NCI-H2196 (cell line): ENCODE data around the gene VSX2.

ENCODE experiments used
- DNase-seq: peaks from one replicate; lab custom pipeline; 2025; ENCODE audit not compliant: unreplicated experiment; lab: John Stamatoyannopoulos, UW

The VSX2 gene

DNA sequence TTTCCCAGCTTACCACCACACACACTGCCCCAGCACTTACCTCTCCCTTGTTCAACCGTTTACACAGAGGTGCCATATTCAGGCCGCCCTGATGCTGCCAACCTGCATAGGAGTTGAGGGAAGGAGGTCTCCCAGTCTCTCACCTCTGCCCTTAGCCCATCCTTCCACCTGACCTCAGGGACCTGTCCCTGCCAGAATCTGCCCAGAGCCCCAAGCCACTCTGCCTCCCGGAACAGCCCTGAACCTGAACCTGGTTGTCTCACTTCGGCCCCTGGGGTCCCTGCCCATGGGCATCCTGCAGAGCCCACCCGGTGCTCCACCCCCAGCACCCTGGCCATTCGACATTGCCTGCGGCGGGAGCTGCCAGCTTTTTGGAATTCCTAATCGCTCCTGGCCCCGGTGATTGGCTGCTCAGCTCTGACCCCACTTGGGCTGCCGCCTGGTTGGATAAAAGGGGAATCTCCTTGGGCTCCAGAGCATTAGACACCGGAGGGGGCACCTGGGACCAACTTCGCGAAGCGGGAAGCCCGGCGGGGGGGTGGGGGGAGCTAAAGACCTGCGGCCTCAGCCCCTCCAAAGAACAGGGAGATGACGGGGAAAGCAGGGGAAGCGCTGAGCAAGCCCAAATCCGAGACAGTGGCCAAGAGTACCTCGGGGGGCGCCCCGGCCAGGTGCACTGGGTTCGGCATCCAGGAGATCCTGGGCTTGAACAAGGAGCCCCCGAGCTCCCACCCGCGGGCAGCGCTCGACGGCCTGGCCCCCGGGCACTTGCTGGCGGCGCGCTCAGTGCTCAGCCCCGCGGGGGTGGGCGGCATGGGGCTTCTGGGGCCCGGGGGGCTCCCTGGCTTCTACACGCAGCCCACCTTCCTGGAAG lies at the start of gene VSX2:
Gene VSX2 (plus strand): TSS at position 476 of the 874 bp plus-strand sequence. CDS start 113 bp downstream, at position 589.
- no peak for DNase-seq

GRCh38 chr14:74190927-74191575 lies 48.2 kb upstream of the VSX2 start:
- no peak for DNase-seq

GRCh38 chr14:74194506-74195274 lies 44.6 kb upstream of the VSX2 start:
- DNase-seq: no peak

- no peak for DNase-seq
These were observed 43.6 kb upstream of the VSX2 start for GRCh38 chr14:74195623-74196022.

- no peak for DNase-seq
These were observed 40.6 kb upstream of the VSX2 start for GRCh38 chr14:74198441-74199234.

DNA sequence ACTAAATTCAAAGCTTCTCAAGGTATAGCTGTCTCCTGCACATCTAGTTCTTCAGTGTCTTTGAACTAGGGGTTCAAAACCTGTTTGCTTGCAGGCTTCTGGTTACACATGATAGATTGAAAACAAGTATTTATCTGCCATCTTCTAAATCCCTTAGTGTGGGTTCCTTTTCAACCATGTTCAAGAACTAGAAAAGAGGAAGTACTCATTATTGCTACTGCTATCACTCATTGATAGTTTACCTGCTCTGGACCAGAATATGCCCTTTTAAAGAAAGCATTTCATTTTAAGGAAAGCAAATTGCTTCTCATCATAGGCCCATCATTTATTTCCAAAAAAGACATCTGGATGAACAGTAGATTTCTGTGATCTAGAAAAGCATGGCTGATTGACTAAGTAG lies 37.1 kb upstream of the VSX2 start:
- DNase-seq: no peak

- DNase-seq: no peak
These were observed 35.6 kb upstream of the VSX2 start for GRCh38 chr14:74203639-74204038.

DNA sequence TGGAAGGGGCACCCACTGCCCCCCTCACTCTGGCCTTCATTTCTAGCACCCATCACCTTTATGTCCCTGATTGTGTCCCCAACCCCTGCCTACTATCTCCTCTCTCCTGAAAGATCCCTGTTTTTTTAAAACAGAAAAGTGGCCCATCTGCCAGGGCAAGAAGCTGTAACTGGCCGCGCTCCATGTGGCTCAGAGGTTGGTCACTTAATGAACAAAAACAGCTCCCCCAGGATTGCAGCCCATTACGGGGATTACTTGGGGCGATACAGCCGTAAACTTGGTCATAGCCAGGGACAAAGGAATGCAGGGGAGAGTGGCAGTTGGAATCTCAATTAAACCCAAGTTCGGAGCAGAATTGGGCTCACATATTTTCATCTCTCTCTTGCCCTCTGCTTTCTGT lies 34.8 kb upstream of the VSX2 start:
- no peak for DNase-seq

GRCh38 chr14:74205882-74206281 lies 33.4 kb upstream of the VSX2 start:
- no peak for DNase-seq

DNA sequence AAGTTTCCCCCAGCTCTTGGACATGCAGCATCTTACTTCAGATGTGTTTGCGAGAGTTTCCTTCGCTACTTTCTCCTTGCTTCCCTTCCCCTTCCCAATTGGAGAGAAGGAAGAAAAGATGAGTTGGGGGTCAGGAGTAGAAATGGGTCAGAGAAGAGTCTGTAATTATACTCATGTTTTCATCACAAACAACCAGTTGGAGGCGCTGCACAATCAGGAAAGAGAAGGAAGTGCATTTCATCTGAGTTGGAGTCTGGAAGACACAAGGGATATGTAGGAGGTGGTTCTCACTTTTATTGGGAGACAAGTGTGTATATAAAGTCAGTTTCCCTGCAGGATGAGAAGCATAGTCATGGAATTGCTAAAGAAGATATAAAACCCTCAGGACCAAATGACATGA lies 31.3 kb upstream of the VSX2 start:
- DNase-seq: no peak

GRCh38 chr14:74208642-74209041 lies 30.6 kb upstream of the VSX2 start:
- no peak for DNase-seq

- no peak for DNase-seq
These were observed 27.2 kb upstream of the VSX2 start for GRCh38 chr14:74211945-74212580.

- DNase-seq: no peak
These were observed 25.1 kb upstream of the VSX2 start for GRCh38 chr14:74213907-74214803.

DNA sequence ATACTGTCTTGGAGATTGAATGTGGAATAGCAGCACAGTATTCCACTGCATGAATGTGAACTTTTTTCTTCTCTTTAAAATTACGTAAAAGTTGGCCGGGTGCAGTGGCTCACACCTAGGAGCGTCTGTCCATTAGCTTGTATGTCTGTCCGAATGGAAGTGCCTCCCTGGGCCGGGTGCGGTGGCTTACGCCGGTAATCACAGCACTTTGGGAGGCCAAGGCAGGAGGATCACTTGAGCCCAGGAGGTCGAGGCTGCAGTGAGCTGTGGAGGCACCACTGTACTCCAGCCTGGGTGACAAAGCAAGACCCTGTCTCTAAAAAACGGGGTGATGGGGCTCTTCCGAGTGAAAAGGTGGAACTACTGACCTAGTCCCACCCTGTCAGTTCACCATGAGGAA lies 22.6 kb upstream of the VSX2 start:
- DNase-seq: no peak

DNA sequence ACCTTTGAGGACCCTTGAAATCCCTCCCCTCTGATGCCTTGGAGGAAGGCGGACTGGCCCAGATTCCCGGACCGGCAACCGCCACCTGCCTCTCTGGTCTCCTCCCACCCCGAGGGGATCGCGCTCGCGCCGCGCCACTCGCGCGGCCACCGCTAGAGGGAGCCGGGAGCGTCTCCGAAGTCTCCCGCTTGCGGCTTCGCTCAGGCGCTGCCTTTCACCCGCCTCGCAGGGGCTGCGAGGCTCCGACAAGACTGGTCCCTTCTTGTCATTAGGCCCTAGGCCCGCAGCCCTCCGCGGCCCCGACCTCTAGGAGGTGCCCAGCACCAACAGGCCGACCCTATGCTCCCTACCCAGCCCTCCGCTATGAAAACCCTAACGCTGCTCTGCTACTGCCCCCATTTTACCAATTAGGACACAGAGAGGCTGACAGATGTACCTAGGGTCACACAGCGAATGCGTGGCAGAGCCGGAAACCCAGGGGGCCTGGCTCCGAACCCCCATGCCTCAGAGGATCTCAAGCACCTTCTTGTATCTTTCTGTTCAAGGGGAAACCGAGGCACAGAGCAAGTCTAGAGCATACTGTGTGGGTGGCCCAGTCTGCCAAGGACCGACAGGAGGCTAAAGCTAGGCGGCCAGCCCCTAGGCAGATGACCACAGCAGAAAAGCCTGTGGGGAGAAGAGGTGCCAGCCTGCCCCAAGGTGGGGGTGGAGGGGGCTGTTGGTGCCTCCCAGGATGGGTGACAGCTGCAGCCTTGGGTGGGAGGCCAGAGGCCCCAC lies 21.4 kb upstream of the VSX2 start:
- peak; percentile 85 for DNase-seq

DNA sequence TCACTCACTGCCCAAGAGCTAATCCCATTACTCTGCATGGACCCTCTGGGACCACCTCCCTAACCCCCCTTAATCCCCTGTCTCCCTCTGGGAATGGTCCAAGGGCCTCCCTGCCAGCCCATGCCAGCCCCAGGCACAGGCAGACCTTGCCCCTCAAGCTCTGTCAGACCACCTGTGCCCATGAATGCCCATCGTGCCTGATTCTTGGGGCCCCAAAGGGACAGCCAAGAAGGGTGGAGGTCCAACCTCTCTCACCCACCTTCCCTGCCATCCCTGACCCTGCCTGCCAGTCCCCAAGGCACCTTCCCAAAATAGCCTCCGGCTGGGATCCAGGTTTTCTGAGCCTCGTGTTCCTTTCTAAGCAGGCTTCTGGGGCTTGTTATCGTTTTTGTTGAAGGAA lies 20.8 kb upstream of the VSX2 start:
- DNase-seq: no peak

DNA sequence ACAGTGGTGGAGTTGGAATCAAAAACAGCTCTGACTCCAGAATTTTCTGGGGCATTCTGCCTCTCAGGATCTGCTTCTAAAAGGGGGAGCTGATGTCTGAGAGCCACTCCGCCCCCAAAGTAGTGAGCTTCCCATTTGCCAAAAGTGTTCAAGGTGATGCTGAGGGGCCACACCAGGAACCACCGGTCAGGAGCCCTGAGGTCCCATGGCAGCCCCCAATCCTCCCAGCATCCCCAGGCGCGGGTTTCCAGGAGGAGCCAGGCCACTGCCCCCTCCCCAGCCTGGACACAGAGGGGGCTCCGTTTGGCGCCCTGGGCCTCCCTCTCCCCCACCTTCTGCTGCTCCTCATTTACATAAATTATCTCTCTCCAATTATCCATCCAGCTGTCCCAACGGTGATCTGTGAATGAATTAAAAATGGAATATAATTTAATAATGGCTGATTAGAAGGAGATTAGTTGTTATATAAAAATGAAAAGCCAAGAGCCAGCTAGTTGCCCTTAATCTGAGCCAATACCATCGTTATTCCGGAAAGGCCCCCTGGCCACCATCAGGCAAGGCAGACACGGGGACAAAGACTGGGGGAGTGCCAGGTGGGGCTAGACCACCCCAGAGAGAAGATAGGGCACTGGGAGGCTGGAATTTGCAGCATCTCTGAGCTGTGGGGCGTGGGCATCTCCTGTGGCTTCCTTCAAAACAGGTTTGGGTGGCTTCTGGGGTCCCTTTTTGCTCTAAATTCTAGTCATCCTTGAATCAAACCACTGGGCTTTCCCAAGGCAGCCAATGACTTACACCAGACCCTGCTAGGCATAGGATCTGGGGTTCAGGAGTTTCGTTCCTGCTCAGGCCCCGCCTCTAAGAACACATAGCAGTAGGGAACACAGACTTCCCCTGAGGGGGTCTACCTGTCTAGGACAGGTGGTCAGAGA lies 19.7 kb upstream of the VSX2 start:
- DNase-seq: no peak

DNA sequence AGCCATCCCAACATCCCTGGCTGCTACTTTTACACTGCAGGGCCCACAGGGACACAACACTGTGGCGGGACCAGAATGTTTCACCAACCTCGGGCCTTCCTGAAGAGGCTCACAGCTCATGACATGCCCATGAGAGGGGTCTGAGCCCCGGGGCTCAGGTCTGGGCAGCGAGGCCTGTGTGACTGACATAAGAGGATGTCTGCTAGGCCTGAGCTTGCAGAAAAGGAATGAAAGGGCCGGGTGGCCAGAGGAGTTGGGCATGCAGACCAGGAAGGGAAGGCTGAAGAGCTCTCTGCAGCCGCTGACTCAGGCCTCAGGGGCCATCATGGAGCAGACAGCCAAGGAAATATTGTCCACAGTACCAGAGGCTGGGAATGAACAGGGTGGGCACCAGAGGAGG lies 18.3 kb upstream of the VSX2 start:
- DNase-seq: no peak
